ENCODE data around the gene FAM131A. TPM values are rescaled to one million over a fixed set of nuclear protein-coding genes. Genes with fewer than 3 reads are reported as not detected.

FAM131A gene
- total and polyA plus RNA-seq, 2 donors (not counting 1 experiment from before 2014, with no cell fraction given) = 11.7 to 13.4 TPM

DNA sequence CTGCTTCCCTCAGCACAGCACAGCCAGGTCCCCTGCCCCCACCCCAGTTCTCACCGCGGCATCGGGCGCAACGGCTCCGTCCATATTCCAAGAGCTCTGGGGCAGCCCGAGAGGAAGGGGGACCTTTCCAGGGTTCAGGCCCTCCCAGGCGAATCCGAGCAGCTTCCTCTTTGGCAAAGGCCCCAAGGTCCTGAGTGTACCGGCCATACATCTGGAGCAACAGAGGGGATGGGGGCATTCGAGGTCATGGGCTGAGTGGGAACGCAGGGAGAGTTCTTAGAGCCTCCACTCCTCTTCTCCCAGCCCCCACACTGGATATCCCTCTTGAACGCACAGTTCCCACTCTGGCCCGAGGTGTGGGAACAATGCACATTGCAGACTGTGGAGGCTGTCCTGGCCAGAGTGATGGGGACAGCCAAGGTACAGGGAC lies 21.5 kb downstream of the FAM131A start:
- Histone ChIP-seq H3K79me2 (ENCODE audit: control insufficient read depth, insufficient read depth, low read length) (peaks cover 9% of the 10 kb centered on the region), H3K36me3 (replicated peaks in 1 of 2; ENCODE audit: control extremely low read depth in 1 of 2, control insufficient read depth in 1 of 2, extremely low read depth in 1 of 2, insufficient read depth in 2 of 2, low read length in 1 of 2) (no peaks in the 10 kb centered on the region), H3K27me3 (replicated peaks in 1 of 4; ENCODE audit: control extremely low read depth in 1 of 4, control insufficient read depth in 3 of 4, insufficient read depth in 4 of 4, low read length in 3 of 4) (no peaks in the 10 kb centered on the region), H3K9ac (ENCODE audit: low read length) (no peak overlapping the region), H3K4me2 (replicated peaks; ENCODE audit: low read depth, low read length, poor library complexity, severe bottlenecking) (no peak overlapping the region), H4K20me1 (ENCODE audit: control insufficient read depth, insufficient read depth, low read length, poor library complexity, severe bottlenecking) (no peaks in the 10 kb centered on the region), H3K9me3 (ENCODE audit: control extremely low read depth in 1 of 3, control insufficient read depth in 2 of 3, insufficient read depth in 1 of 3, low read length in 2 of 3) (no peaks in the 10 kb centered on the region), H3K27ac (ENCODE audit: low read length in 2 of 2) (no peak overlapping the region), H3K4me1 (ENCODE audit: control insufficient read depth in 2 of 2, insufficient read depth in 2 of 2, low read length in 2 of 2) (peaks cover 9 to 19% of the 10 kb centered on the region in 2 donors), H2AFZ (ENCODE audit: insufficient read depth, low read depth, low read length, poor library complexity, severe bottlenecking) (no peak overlapping the region), H3K4me3 (ENCODE audit: control extremely low read depth in 1 of 5, extremely low read depth in 1 of 5, insufficient read depth in 1 of 5, low read depth in 2 of 5, low read length in 4 of 5) (no peak overlapping the region)
- H3K9me3 Mint-ChIP-seq (ENCODE audit: insufficient read depth) = no peaks in the 10 kb centered on the region
- intact Hi-C loops (cut with micrococcal nuclease) = no loop called here
- POLR2A ChIA-PET = no interaction called here
- CTCF ChIA-PET = interaction anchor here (1.1 kb wide), 1 partner anchor 153 kb away, joined by 3 read pairs; no protein-coding TSS in a partner anchor
- 93% methylated on average over 11 of the region's 14 CpGs for WGBS (ENCODE audit: insufficient coverage)
- TF ChIP-seq, protein P1, sequence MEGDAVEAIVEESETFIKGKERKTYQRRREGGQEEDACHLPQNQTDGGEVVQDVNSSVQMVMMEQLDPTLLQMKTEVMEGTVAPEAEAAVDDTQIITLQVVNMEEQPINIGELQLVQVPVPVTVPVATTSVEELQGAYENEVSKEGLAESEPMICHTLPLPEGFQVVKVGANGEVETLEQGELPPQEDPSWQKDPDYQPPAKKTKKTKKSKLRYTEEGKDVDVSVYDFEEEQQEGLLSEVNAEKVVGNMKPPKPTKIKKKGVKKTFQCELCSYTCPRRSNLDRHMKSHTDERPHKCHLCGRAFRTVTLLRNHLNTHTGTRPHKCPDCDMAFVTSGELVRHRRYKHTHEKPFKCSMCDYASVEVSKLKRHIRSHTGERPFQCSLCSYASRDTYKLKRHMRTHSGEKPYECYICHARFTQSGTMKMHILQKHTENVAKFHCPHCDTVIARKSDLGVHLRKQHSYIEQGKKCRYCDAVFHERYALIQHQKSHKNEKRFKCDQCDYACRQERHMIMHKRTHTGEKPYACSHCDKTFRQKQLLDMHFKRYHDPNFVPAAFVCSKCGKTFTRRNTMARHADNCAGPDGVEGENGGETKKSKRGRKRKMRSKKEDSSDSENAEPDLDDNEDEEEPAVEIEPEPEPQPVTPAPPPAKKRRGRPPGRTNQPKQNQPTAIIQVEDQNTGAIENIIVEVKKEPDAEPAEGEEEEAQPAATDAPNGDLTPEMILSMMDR (IDR thresholded peaks at IDR 0.05) = no peak
- TF ChIP-seq EZH2 (IDR thresholded peaks at IDR 0.05; ENCODE audit: borderline replicate concordance, insufficient read depth, low read depth, low read length, poor library complexity, severe bottlenecking) = no peak
- H3K4me1 Mint-ChIP-seq = peaks cover 12% of the 10 kb centered on the region
- H3K27ac Mint-ChIP-seq = no peak overlapping the region
- H3K4me3 Mint-ChIP-seq = no peak overlapping the region
- no peak for DNase-seq
- ATAC-seq (ENCODE audit: low read depth) = no peak
- no peaks in the 10 kb centered on the region for H3K27me3 Mint-ChIP-seq

DNA sequence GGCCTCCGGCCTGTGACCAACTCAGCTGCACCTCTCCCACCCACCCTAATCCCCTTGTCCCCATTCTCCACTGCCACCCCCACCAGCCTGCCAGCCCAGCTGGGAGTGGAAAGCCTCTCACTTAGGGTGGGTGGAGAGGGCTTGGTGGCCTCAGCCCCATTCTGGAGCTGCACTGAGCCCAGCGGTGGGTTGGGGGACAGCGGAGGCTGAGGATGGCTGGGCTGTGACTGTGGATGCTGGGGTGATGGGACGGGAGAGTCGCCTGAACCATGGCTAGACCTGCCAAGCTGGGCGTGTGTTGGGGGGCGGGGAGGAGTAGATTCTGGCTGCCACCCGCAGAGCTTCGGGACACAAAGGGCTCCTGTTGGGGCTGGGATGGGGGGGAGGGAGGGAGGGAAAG lies 22.2 kb downstream of the FAM131A start:
- 97% methylated on average over 8 of the region's 9 CpGs for WGBS (ENCODE audit: insufficient coverage)
- peaks cover 16% of the 10 kb centered on the region for H3K4me1 Mint-ChIP-seq
- H3K27me3 Mint-ChIP-seq = no peaks in the 10 kb centered on the region
- H2AFZ ChIP-seq (ENCODE audit: insufficient read depth, low read depth, low read length, poor library complexity, severe bottlenecking) = no peak overlapping the region
- peaks cover 9 to 17% of the 10 kb centered on the region in 2 donors for H3K4me1 ChIP-seq (ENCODE audit: control insufficient read depth in 2 of 2, insufficient read depth in 2 of 2, low read length in 2 of 2)
- ATAC-seq (ENCODE audit: low read depth) (no peak), DNase-seq (no peak)
- no peak overlapping the region for H3K27ac ChIP-seq (ENCODE audit: low read length in 2 of 2)
- no peaks in the 10 kb centered on the region for H3K9me3 ChIP-seq (ENCODE audit: control extremely low read depth in 1 of 3, control insufficient read depth in 2 of 3, insufficient read depth in 1 of 3, low read length in 2 of 3)
- peaks cover 9% of the 10 kb centered on the region for H3K79me2 ChIP-seq (ENCODE audit: control insufficient read depth, insufficient read depth, low read length)
- H3K9ac ChIP-seq (ENCODE audit: low read length) = no peak overlapping the region
- no peaks in the 10 kb centered on the region for H4K20me1 ChIP-seq (ENCODE audit: control insufficient read depth, insufficient read depth, low read length, poor library complexity, severe bottlenecking)
- no peaks in the 10 kb centered on the region for H3K36me3 ChIP-seq (replicated peaks in 1 of 2; ENCODE audit: control extremely low read depth in 1 of 2, control insufficient read depth in 1 of 2, extremely low read depth in 1 of 2, insufficient read depth in 2 of 2, low read length in 1 of 2)
- H3K4me3 Mint-ChIP-seq = peak overlapping the region; percentile 83
- intact Hi-C loops (cut with micrococcal nuclease) = loop anchor here (5.0 kb wide), 2 partner anchors 353 to 1578 kb away; partner anchors contain the start of genes MAGEF1 and TRA2B
- no peak overlapping the region for H3K27ac Mint-ChIP-seq
- no peaks in the 10 kb centered on the region for H3K9me3 Mint-ChIP-seq (ENCODE audit: insufficient read depth)
- CTCF ChIA-PET = interaction anchor here (1.1 kb wide), 2 partner anchors 12 to 153 kb away, joined by 3 read pairs; no protein-coding TSS in a partner anchor
- H3K4me2 ChIP-seq (replicated peaks; ENCODE audit: low read depth, low read length, poor library complexity, severe bottlenecking) = no peak overlapping the region
- H3K27me3 ChIP-seq (replicated peaks in 1 of 4; ENCODE audit: control extremely low read depth in 1 of 4, control insufficient read depth in 3 of 4, insufficient read depth in 4 of 4, low read length in 3 of 4) = no peaks in the 10 kb centered on the region
- TF ChIP-seq, protein P1 (IDR thresholded peaks at IDR 0.05) = no peak
- TF ChIP-seq EZH2 (IDR thresholded peaks at IDR 0.05; ENCODE audit: borderline replicate concordance, insufficient read depth, low read depth, low read length, poor library complexity, severe bottlenecking) = no peak
- no peak overlapping the region for H3K4me3 ChIP-seq (ENCODE audit: control extremely low read depth in 1 of 5, extremely low read depth in 1 of 5, insufficient read depth in 1 of 5, low read depth in 2 of 5, low read length in 4 of 5)
- POLR2A ChIA-PET = no interaction called here
